NCI-H69 (cell line): ENCODE data around the gene CTXN1.
"Not testable (repeated sequence)": the region's sequence is repeated elsewhere in the genome, so short reads cannot be mapped to it uniquely, and the experiment has no call there.

Source experiments
- DNase-seq: peaks from one replicate; lab custom pipeline; 2025; lab: John Stamatoyannopoulos, UW

The CTXN1 gene

GRCh38 chr19:7926021-7926726 is at the start of gene CTXN1:
TSS of gene CTXN1 (minus strand) at chr19:7926135. CDS start at chr19:7925538, 597 bp downstream.
- DNase-seq = peak; percentile 91

GRCh38 chr19:7975037-7975436 is 49.1 kb upstream of the CTXN1 start:
- DNase-seq = no peak

- DNase-seq = no peak
Measured at GRCh38 chr19:7973883-7974282, 47.9 kb upstream of the CTXN1 start.

GRCh38 chr19:7971553-7972520 is 45.9 kb upstream of the CTXN1 start:
- DNase-seq = no peak

DNA sequence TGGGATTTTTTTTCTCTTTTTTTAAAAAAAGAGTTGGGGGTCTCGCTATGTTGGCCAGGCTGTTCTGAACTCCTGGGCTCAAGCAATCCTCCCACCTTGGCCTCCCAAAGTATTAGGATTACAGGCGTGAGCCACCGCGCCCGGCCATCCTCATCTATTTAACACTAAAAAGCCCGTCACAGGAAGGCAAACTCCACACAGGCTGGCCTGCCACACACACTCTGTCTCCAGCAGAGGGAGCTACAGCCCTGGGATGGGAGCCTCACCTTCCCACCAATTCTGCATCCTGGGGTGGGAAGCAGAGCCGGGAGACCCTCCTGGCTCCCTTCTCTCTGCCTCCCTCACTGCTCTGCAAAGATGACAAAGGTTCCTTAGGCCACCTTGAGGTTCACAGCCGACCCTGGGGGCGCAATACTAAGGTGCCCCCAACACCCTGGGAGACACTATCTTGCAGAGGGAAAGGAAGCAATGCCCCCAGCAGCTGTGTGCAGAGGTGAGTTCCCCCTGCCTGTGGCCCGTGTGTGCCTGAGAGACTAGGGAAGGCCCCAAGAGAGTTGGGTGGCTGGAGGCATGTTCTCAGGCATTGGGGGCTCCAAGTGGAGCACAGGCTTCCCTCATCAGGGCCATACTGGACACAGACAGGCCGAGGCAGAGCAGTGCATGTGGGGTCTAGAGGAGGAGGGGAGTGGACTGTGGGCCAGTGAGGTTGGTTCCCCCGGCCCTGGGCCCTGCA is 44.9 kb upstream of the CTXN1 start:
- peak; percentile 52 for DNase-seq

GRCh38 chr19:7969555-7969939 is 43.6 kb upstream of the CTXN1 start:
- no peak for DNase-seq

DNA sequence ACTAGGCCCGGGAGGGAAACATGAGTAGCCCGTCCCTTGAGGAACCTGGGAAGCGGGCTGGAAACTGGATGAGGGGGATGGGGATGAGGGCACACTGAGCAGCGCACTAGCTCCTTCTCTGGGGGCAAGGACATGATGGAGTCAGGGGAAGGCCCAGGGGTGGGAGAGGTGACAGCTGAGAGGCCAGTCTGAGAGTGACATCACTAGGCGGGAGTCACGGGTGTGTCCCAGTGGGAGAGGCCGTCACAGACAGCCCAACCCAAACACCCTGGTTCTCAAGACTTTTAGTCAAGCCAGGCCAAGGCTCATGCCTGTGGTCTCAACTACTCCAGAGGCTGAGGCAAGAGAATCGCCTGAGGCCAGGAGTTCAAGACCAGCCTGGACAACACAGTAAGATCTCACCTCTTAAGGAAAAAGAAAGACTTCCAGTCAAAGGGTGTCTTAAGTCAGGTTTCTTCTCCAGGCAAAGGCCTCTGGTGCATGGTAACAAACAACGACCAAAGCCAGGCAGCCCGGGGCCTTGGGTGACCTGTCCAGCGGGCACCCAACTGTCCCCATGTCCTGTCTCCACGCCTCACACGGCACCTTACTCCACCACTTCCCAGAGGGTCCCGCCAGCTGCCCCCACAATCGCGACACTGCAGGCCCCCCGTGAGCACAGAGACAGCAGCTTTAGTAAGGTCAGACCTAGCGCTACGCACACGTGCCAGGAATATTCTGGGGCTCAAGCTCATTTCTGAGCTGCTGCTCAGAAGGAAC is 43.0 kb upstream of the CTXN1 start:
- DNase-seq = no peak

GRCh38 chr19:7968008-7968795 is 42.3 kb upstream of the CTXN1 start:
- DNase-seq = no peak

DNA sequence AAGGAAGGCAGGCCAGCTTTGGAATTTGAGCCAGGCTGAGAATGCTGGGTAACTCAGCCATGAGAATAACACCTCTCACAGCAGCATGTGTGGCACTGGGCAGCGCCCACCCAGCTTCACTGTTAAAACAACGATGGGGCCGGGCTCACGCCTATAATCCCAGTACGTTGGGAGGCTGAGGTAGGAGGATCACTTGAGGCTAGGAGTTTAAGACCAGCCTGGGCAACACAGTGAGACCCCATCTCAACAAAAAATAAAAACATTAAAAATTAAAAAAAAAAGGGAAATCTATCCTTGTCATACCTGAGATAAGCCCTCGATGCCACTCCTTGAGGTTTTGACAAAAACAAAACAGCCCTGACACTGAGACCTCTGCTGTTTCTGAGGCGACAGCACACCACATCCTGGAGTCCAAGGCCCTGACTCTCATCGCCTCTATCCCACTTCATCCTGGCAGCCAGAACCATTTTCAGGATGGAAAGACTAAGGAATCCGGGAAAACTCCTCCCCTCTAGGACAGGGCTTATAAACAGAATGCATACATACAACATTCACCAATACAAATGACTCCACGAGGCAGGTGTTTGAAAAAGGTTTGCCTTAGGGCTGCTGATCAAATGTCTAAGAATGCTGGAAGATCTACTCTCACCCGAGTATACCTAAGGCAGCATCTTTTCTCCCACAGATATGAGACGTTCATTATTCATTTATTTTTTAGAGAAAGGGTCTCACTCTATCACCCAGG is 40.2 kb upstream of the CTXN1 start:
- no peak for DNase-seq

- no peak for DNase-seq
Measured at GRCh38 chr19:7965259-7965841, 39.4 kb upstream of the CTXN1 start.

- no peak for DNase-seq
Measured at GRCh38 chr19:7963566-7963965, 37.6 kb upstream of the CTXN1 start.

DNA sequence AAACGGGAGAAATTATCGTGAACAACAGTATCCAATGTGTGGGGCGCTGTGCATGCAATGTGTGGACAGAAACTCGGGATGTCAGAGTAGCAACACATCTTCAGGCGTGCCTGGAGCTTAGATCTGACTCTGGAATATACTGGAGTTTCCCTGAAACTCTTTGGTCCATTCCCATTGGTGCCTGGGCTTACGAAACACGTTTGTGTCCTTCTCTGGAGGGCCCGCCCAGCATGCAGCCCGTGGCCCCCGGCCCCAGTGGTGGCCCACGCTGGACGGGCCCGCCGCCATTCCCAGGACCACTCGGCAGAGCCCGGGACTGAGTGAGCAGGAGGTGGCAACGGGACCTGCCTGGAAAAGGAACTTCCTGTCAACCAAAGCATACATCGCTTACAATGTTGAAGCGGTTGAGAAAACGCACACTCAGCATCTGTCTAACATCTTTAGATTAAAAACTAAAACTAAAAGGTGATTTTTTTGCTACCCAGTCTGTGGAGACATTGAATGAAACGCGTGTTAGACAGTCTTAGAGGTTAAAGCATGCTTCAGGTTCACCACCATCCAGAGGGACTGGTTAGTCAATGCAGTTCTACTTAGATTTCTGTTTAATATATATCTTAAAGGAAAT is 36.8 kb upstream of the CTXN1 start:
- DNase-seq = no peak

DNA sequence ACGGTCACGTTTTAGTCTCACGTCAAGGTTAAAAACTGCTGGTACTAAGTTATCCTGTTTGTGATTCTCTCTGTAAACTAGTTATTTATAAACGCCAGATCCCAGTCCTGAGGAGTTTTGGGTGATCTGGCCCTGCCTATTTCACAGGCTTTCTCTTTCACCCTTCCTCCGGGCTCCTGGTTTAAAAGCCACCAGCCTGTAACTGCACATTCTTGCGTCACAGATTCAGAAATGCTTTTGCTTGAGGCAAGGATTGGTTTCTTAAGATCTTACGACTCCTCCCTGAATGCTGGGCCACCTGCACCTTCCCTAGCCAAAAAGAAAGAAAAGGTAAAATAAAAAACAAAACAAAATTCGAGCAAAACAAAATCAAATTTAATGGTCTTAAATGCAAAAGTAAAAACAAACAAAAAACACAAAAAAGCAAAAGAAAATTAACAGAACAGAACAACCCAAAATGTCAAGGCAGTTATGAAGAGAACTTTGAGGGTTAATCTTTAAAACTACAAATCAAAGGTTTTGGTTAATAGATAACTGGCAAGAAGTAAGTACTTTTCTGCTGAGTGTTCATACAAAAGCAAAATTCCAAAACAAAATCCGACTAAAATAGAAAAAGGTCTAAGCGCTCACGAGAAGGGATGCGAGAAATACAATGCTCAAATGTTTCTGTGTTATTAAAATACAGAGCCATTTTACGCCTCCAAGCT is 36.1 kb upstream of the CTXN1 start:
- DNase-seq = no peak

GRCh38 chr19:7961082-7961481 is 35.1 kb upstream of the CTXN1 start:
- DNase-seq = not testable (repeated sequence)

GRCh38 chr19:7959211-7959610 is 33.3 kb upstream of the CTXN1 start:
- DNase-seq = no peak

DNA sequence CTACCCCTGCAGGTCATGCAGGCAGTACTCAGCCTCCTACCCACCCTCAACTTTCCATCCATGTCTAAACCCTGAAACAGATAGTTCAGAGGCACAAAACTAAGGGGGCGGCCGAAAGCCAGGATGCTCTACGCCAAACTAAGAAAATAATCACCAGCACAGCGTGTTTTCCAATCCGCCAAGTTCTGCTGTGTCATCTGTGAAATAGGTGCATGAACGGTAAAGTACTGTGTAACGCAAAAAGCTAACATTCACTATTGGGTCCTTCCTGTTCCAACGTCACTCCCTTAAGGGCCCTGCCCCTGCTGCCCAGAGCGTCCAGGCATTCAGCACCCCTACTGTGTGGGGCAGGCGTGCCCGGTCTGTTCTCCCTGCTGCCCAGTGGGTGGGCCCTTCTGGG is 29.8 kb upstream of the CTXN1 start:
- no peak for DNase-seq

DNA sequence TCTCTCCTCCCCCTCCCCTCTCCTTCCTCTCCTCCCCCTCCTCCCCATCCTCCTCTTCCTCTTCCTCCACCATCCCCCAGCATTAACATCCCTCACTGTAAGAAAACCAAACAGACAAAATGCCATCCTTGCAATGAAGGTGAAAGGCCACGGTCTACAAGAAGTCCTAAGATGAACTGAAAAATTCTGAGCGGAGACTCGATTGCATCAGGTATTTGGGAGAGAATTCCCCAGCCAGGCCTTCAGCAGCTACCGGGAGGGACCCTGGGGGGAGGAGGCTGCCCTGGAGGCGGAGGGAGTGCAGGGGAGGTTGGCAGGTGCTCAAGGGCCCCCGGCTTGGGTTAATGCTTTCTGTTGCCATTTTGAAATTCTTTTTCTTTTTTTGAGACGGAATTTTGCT is 27.6 kb upstream of the CTXN1 start:
- DNase-seq = no peak

DNA sequence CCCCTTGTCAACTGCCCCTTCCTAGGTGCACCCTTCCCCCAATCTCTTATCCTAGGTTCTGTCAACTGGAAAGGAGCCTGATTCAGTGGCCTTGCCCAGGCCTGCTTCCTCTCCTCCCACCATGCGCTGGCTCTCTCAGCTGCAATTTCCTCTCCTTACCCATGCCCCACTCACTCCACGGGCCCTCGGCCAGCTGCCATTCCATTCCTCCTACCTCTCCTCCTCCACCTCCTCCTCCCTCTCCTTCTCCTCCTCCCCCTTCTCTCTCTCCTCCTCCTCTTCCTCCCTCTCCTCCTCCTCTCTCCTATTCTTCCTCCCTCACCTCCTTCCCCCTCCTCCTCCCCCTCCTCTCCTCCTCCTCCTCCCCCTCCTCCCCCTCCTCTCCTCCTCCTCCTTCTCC is 27.1 kb upstream of the CTXN1 start:
- DNase-seq = no peak

DNA sequence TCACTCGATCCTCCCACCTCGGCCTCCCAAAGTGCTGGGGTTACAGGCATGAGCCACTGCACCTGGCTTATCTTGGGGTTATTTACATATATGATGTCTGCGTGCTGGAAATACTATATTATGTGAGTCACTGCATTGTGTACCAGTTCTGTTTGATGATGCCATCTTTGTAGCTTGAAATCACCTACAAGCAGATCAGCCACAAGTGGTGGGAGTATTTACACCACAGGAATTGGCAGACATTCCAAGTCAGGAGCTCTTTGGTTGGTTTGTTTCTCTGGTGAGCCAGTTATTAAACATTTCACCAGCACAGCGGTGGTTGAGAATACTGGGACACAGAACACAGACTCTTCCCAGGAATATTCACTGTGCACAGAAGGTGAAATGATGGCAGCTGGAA is 22.0 kb upstream of the CTXN1 start:
- DNase-seq = no peak
